HG02759 (cell line): ENCODE data around the gene EPB41L5.
"Not testable (repeated sequence)": the region's sequence is repeated elsewhere in the genome, so short reads cannot be mapped to it uniquely, and the experiment has no call there.

ENCODE experiments used
- ATAC-seq: cut with Tn5 transposase; IDR thresholded peaks from one replicate; pipeline ENCODE4 v1.9.1; 2021; ENCODE audit warnings: mild to moderate bottlenecking, moderate library complexity; ENCODE audit not compliant: unreplicated experiment

EPB41L5 gene

DNA sequence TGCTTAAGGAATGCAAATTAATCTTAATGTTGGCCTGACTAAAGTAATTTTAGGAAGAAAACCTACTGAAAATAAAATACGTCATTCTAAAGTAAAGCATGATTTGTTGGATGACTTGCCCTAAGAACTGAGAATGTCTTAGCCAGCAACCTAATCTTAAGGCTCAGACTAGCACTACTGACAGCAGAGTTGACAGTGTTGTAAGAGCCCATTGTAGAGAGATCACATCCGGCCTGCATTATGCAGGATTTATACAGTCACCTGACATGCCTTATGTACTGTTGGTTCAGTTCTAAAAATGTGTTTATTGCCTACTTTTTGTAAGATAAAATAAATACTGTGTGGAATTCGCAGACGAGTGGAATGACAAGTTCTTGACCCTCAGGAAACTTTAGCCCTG is 128.0 kb downstream of the EPB41L5 start:
- no peak for ATAC-seq

DNA sequence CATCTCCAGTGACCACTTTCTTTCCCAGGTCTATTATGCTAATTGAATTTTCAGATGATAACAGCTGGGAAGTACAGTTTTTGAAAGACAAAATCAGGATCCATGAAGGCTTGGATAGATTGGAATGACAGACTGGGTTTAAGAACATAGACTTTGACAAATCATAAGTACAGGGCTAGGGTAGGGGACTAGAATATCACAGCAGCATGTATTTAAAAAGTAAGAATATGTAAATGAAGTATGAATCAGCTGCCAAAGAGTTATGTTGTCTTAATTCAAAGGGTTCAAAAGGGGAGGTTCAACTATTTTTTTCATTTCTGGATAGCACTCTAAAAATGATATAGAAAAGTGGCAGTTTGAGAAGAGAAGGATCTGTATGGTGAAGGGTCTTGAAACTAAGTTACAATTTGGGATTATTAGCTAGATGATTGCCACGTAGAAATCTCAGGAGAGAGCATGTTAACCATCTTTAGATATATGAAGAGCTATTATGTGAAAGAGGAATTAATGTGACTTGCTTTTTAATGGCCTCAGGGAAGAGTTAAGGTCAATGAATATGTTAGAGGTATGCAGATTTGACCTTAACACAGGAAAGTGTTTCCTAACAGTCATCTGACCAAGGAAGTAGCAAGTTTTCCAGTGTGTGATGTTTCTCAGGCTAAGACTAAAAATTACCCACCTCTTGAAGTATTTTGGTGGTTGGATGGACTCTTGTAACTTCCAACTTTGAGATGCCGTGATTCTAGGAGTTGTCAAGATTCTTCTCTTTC is 128.6 kb downstream of the EPB41L5 start:
- ATAC-seq = no peak

DNA sequence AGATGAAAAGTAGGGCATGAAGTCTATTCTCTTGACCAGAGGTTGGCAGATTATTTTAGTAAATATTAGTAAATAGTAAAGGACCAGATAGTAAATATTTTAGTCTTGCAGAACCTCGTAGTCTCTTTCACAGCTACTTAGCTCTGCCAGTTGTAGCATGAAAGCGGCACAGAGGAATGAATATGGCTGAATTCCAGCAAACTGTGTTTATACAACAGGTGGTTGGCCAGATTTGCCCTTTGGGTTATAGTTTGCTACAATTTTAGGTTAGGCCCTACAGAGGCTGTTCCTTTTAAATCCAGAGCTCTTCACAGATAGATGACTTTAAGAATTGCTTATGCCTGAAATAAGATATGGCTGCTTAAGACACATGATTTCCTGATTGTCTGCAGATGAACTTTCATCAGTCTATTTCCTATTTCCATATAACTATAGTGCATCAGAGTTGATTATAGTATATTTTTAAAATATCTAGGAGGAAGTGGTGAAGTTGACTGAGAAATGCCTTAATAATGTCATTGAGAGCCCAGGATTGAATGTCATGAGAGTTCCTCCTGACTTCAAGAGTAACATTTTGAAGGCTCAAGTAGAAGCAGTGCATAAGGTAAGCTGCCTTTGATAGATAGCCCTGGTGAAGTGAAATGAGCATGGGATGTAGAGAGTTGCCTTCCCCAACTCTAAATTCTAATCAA is 129.8 kb downstream of the EPB41L5 start:
- no peak for ATAC-seq

DNA sequence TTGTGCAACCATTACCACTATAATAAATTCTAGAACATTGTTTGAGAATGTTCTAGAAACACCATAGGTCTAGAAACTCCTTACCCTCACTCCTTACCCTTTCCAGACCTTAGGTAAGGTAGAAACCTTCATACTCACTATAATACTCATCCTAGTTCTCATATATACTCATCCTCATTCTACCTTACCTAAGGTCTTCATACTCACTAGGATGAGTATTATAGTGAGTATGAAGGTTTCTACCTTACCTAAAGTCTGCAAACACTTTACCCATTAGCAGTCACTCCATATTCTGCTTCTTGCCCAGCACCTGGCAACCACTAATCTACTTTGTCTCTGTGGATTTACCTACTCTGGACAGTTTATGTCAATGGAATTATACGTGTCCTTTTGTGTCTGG is 135.4 kb downstream of the EPB41L5 start:
- no peak for ATAC-seq

DNA sequence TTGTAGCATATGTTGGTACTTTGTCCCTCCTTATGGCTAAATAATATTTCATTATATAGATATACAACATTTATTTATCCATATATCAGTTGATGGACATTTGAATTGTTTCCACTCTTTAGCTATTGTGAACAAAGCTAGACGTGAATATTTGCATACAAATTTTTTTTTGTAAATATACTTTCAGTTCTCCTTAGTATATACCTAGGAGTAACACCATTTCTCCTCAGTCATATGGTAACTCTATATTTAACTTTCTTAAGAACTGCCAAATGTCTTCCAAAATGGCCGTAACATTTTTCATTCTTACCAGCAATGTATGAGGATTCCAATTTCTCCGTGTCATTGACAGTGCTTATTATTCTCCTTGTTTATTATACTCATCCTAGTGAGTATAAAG is 135.8 kb downstream of the EPB41L5 start:
- ATAC-seq = no peak

DNA sequence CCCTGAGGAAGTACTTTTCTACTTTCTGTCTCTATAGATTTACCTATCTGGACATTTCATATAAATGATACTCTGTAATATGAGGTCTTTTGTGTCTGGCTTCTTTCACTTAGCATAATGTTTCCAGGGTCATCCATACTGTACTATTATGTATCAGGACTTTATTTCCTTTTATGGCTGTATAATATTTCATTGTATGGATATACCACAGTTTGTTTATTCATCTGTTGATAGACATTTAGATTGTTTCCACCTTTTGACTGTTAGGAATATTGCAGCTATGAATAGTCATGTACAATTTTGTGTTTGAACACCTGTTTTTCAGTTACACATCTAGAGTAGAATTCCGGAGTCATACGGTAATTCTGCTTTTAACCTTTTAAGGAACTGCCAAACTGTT is 136.5 kb downstream of the EPB41L5 start:
- ATAC-seq = no peak

DNA sequence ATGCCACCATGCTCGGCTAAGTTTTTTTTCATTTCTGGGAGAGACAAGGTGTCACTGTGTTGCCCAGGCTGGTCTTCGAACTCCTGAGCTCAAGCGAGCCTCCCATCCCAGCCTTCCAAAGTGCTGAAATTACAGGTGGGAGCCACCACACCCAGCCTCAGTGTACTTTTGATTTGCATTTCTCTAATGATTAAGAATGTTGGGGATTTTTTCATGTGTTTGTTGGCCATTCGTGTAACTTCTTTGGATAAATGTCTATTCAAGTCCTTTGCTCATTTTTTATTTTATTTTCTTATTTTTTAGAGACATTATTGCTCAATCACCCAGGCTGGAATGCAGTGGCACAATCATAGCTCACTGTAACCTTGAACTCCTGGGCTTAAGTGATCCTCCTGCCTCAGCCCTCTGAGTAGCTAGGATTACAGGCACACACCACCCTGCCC is 137.2 kb downstream of the EPB41L5 start:
- ATAC-seq = no peak

DNA sequence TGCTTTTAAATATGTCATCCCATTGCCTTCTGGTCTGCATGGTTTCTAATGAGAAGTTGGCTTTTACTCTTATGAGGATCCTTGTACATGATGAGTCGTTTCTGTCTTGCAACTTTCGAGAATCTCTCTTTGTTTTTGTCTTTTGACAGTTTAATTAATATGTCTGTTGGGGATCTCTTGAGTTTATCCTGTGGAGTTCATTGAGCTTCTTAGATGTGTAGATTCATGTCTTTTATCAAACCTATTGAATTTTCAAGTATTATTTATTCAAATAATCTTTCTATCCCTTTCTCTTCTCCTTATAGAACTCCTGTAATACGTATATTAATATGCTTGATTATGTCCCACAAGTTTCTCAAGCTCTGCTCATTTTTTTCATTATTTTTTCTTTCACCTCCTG is 142.4 kb downstream of the EPB41L5 start:
- no peak for ATAC-seq

DNA sequence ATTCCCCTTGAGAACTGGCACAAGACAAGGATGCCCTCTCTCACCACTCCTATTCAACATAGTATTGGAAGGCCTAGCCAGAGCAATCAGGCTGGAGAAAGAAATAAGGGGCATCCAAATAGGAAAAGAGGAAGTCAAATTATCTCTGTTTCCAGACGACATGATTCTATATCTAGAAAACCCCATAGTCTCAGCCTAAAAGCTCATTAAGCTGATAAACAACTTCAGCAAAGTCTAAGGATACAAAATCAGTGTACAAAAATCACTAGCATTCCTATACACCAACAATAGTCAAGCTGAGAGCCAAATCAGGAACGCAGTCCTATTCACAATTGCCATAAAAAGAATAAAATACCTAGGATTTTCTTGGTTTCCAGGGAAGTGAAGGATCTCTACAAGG is 145.8 kb downstream of the EPB41L5 start:
- ATAC-seq = not testable (repeated sequence)

DNA sequence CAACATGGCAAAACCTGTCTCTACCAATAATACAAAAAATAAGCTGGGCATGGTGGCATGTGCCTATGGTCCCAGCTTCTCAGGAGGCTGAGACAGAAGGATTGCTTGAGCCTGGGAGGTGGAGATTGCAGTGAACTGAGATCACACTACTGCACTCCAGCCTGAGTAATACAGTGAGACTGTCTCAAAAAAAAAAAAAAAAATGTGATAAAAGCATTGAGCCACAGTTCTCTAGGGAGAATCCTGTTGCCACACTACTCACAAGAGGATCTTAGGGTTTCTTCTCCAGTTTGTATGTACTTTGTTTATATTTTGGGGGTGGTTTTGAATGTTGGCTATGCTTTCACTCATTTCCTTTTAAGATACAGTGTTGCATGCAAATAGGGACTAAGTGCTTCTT is 148.3 kb downstream of the EPB41L5 start:
- no peak for ATAC-seq

DNA sequence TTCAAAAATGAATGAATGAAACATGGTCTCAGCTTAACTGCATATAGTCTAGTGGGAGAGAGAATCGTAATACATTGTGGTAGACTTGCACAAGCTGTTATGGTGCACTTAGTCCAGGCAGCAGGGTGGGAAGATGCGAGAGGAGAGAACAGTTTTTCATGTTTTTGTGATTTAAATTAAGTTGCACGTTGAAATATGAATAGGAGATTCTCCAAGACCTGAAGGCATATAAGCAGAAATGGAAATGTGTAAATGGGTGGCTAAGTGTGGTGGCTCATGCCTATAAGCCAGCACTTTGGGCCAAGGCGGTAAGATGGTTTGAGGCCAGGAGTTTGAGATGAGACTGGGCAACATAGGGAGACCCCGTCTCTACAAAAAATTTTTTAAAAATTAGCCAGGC is 149.8 kb downstream of the EPB41L5 start:
- no peak for ATAC-seq

DNA sequence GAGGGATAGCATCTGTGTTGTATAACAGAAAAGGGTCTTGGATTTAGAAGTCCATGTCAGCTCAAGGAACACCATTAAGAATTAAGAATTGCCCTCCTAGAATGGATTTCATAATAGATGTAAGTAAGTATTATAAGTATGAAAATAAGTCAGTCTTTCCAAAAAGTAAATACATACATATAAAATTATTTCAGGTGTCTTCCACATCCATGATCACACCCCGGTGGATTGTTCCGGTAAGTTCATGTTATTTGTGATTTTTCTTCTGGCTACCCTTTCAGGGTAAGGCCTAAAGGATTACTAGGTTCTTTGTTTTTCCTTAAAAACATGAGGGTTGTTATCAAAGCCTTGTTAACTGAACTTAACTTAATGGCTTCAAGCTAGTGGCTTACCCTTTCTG is 154.4 kb downstream of the EPB41L5 start:
- no peak for ATAC-seq

DNA sequence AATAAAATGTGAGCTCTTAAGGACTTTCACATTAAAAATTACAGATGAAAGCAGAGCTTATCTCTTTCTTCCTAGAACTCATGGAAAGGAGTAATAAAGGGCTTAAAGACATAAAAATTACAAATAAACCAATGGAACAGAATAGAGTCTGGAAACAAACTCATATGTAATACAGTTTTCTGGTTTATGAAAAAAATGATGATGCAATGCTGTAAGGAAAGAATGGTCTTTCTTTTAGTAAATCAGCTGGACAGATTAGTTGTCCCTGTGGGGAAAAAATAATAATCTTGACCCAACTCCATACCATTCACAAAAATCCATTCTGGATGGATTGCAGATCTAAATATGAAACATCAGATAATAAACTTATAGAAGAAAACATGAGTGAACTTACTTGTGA is 156.1 kb downstream of the EPB41L5 start:
- ATAC-seq = no peak

DNA sequence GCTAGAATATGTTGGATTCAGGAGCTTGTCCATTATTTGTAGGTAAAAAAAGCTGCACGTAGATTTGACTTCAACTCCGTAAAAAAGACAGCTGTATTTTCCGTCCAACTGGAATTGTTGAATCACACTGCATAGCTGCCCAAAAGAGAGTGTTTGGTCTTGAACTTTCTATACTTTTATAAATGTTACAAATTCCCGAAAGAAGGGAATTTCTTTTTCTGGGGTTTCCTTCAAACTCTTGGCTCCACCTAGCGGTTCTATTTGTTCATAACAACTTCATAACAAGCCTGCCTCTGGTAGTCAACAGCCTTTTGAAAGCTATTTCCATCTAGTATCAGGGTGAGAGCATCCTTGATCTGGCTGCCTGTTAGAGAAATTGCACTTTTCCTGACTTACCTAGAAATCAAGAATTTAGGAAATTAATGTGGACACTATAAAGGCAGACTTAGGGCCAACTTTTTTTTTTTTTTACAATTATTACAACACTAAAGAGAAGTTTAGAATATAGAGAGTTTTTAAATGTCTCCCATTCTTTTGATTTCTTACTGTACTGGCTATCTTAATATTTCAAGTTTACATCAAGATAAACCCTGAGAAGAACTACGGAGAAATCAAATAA is 162.2 kb downstream of the EPB41L5 start:
- no peak for ATAC-seq

DNA sequence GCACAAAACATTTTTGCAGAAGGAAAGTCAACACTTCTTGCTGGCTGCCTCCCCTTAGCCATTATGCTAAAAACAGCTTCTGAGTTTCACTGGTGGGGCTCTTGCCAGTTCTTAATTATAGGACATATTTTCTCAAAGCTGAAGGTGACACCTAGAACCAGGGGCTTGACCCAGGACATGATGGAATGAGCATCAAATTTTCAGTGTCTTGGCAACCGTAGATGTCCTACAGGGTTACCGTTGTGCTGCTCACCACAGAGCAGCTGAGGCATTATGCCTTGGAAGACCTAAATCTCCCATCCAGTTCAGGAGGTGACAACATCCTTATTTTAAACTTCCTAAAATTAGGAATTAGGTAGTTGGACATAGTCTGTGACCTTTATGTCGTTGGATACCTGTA is 163.6 kb downstream of the EPB41L5 start:
- no peak for ATAC-seq

DNA sequence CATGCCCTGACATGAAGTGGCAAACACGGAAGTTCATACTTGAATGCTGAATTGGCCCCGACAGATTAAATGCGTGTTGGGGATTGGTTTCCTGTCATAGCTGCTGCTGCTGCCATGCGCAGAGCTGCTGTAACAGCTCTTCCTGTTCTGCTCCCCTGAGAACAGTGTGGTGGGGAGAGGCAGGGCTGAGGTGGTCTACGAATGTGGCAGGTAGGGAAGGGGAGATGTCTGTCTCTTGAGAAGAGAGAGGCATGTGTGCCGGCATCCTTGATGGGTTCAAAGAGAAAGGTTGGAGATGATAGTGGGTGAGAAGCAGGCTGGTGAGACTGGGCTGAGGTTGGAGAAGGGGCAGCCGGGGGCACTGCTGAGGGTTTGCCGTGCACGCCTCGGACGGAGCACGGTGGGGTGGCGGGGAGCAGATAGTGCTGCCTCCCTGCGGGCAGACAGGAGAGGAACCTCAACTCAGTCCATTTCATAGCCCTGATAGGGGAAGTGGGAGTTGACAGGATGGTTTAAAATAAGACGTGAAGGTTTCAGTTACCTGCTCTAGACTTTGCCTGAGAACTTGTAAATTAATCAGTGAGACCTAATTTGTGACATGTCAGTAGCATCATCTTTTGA is 164.2 kb downstream of the EPB41L5 start:
- ATAC-seq = peak; percentile 97

DNA sequence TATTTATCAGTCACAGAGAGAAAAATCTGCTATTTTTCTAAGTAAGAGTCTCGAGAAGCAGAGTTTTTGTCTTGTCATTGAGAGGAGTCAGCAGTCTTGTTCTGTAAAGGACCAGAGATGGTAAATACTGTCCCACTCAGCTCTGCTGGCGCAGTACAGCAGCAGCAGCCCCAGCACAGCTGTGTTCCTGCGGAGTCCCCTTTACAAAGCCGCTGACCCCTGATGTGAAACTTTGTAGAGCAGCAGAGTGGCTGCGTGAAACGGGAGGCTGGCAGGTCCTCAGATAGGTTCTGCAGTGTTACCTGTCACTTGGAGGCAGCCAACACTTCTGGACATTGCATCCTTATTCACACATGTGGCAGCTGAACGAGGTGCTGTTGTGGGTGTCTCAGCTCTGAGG is 165.1 kb downstream of the EPB41L5 start:
- no peak for ATAC-seq

DNA sequence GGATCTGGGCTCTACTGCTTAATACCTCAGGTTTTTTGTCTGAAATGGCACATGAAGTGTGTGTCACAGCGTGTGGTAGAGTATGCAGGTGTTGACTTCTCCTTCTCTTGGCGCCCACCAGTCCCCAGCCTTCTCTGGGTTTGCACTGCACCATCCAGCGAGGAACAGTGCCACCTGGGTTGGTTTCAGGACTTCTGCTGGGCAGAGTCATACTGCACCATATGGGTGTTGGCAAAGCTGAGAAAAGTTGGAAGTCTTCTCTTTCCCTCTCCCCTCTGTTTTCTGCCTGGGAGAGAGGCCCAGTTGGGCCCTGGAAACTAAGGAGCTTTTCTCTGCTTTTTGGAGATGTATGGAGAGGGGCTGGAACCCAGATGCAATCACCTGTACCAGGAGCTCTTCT is 166.5 kb downstream of the EPB41L5 start:
- ATAC-seq = no peak

DNA sequence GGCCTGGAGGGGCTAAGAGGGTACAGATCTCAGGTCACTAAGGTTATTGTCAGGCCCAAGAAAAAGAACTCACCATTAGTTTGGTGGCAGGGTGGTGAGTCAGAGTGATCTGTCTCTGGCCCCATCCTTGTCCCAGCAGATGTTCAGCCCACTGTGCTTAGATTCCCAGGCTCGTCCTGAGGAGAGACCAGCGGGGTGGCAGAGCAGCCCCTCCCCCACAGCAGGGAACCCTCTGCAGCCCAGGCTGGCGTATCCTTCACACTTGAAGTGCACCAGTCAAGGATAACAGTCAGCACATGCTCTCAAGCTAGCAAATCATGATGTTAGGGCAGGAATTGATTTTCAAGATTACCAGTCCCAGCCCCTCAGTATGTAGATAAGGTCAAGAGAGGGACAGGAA is 167.2 kb downstream of the EPB41L5 start:
- no peak for ATAC-seq

DNA sequence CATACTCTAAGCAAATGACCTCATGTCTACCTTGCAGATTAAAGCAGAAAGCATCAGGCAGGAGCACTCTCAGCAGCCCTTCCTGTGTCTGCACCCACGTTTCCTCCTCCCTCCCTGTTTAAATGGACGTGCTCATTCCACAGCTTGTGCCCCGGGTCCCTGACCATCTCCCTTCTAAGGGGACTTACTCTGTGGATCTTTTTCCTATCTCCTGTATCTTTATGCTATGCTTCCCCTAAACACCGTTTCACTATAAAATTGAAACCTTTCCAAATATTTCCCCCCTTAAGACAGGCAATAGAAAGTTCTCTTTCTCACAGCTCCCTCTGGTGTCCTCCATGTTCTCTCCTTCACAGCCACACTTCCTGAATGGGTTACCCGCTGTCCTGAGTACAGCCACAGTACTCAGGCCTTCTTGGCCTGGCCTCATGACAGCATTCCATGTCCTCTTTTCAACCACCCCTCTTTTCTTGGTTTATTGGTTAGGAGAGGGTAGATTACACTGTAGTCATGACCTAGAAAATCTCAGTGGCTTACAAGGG is 169.2 kb downstream of the EPB41L5 start:
- no peak for ATAC-seq

DNA sequence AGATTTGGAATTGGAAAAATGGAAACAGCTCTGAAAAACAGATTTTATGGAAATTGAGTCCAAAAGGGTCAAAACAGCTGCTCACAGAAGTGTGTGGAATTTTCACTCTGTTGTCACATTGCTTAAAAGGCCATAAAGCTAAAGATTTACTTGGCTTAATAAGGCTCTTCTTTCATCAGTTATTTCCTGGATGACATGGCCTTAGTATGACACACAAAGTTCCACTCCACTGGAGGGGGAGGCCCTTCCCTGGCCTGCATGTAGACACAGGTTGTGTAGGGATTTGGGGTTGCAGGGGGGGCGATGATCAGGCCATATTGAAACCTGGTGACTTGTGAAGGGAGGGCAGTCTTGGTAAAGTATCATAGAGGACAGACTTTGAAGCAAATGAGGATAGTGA is 176.3 kb downstream of the EPB41L5 start:
- ATAC-seq = no peak
